Suppressor macrophage treated with lipopolysaccharide for 1 hour (primary cell): ENCODE results near the gene SLC12A5.

Source experiments
- DNase-seq, 3 donors: peaks; one replicate each; pipeline ENCODE4 v3.0.0-alpha.2; 2020 to 2022

SLC12A5 gene

GRCh38 chr20:46056970-46057855 is 28.2 kb downstream of the SLC12A5 start:
- DNase-seq = peak; percentile 31 to 78 (median 58)

GRCh38 chr20:46057856-46058598 is 29.0 kb downstream of the SLC12A5 start:
- peak; percentile 48 to 61 (median 49) for DNase-seq

GRCh38 chr20:46058599-46059281 is 29.7 kb downstream of the SLC12A5 start:
- peak in 1 of 3 donors; percentile 13 for DNase-seq

GRCh38 chr20:46060301-46060881 is 31.4 kb downstream of the SLC12A5 start:
- peak; percentile 42 to 67 (median 56) for DNase-seq

- DNase-seq = no peak
Measured at GRCh38 chr20:46060975-46061374, 32.0 kb downstream of the SLC12A5 start.

GRCh38 chr20:46062151-46062550 is 33.1 kb downstream of the SLC12A5 start:
- DNase-seq = no peak

- no peak for DNase-seq
Measured at GRCh38 chr20:46062621-46063020, 33.6 kb downstream of the SLC12A5 start.

GRCh38 chr20:46063151-46063550 is 34.1 kb downstream of the SLC12A5 start:
- DNase-seq = no peak

- no peak for DNase-seq
Measured at GRCh38 chr20:46063652-46064054, 34.6 kb downstream of the SLC12A5 start.

- no peak for DNase-seq
Measured at GRCh38 chr20:46065006-46065405, 36.0 kb downstream of the SLC12A5 start.

- DNase-seq = no peak
Measured at GRCh38 chr20:46065691-46066090, 36.7 kb downstream of the SLC12A5 start.

GRCh38 chr20:46070215-46070900 is 41.3 kb downstream of the SLC12A5 start:
- DNase-seq = peak; percentile 76 to 90 (median 85)

- no peak for DNase-seq
Measured at GRCh38 chr20:46071573-46071972, 42.6 kb downstream of the SLC12A5 start.

- no peak for DNase-seq
Measured at GRCh38 chr20:46073024-46073423, 44.0 kb downstream of the SLC12A5 start.

GRCh38 chr20:46073443-46073842 is 44.4 kb downstream of the SLC12A5 start:
- no peak for DNase-seq

- DNase-seq = no peak
Measured at GRCh38 chr20:46074006-46074405, 45.0 kb downstream of the SLC12A5 start.

GRCh38 chr20:46076806-46077205 is 47.8 kb downstream of the SLC12A5 start:
- DNase-seq = no peak

GRCh38 chr20:46077642-46078305 is 48.8 kb downstream of the SLC12A5 start:
- no peak for DNase-seq

GRCh38 chr20:46078954-46079353 is 49.9 kb downstream of the SLC12A5 start:
- no peak for DNase-seq

GRCh38 chr20:46081074-46081473 is 52.1 kb downstream of the SLC12A5 start:
- DNase-seq = no peak

- no peak for DNase-seq
Measured at GRCh38 chr20:46083101-46083500, 54.1 kb downstream of the SLC12A5 start.
